Limb (tissue), 2 donors: ENCODE measurements around the gene CHCHD4.

Source experiments
- DNase-seq, 2 donors: peaks; one replicate each; pipeline ENCODE4 v3.0.0-alpha.2; 2016; ENCODE audit errors: extremely low spot score in 2 of 2

Gene CHCHD4

DNA sequence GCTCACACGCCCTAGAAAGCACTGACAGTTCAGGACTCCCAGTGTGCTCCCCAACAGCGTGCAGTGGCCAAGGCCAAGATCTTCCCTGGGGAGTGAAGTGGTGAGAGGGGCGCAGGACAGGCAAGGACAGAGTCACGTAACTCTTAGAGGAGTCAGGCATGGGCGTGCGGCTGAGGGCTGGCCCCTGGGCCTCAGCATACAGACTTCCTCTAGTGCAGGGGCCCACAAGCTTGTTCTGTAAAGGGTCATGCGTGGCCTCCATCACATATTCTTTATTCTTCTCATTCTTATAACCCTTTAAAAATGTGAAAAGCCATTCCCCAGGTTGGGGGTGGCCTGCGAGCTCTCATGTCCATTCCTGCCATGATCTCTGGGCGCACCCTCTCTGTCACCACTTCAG, 25.4 kb upstream of the CHCHD4 start:
- DNase-seq, result no peak

GRCh38 chr3:14148041-14148985, 23.6 kb upstream of the CHCHD4 start:
- DNase-seq, result no peak

- DNase-seq, result no peak
Observed at GRCh38 chr3:14147617-14148016, 22.9 kb upstream of the CHCHD4 start.

GRCh38 chr3:14147066-14147435, 22.4 kb upstream of the CHCHD4 start:
- no peak for DNase-seq

DNA sequence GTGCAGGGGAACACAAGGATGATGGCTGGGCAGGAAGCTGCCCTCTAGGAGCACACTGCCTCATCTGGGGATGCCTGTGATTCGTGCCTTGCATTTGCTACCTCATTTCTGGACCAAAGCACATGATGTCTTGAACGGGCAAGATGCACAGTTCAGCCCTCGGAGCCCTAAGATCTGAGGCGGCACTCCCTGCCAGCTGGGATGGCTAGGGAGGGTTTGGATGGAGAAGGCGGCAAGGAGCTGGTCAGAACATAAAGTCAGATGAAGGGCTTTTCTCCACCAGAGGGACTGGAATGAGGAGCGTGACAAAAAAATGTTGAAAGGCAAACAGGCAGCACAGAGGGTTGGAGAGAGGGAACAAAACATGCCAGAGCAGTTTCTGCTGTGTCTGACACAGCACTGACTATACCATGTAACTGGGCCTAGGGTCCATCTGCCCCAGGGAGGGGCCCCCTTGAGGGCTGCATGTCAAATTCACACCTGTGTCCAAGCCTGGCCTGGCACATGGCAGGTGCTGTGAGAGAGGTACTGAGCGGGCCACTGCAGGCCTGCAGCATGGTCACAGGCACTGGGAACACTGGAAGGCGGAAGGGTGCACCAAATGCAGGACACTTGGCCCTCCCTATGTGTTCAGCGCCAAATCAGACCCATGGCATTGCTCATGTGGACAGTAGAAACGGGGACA, 21.9 kb upstream of the CHCHD4 start:
- DNase-seq, result no peak

- no peak for DNase-seq
Observed at GRCh38 chr3:14145670-14146380, 21.2 kb upstream of the CHCHD4 start.

GRCh38 chr3:14145236-14145635, 20.6 kb upstream of the CHCHD4 start:
- DNase-seq, result peak in 1 of 2 donors; percentile 21

DNA sequence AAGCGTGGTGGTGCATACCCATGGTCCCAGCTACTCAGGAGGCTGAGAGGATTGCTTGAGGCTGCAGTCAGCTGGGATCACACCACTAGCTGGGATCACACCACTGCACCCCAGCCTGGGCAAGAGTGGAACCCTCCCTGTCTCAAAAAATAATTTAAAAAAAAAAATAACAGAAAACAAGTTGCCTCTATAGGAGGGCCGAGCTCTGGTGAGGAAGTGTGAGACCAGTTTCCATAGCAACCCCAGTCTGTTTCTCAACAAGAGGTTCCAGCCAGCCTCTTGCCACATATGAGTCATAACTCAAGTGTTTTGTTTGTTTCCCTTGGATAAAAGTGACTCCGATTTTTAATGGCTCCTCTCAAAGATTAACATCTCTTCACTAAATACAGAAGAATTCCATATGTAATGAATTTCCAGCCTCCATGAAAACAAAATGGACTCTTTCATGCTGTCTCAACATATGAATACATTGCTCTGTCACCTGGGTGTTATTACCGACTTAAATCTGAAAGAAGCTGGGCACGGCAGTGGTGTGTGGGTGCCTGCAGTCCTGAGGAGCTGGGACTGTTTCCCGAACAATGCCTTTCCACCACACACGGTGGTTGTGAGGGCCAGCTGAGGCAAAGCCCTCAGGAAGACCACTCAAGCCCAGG, 19.9 kb upstream of the CHCHD4 start:
- DNase-seq, result peak; percentile 49 to 94

GRCh38 chr3:14143271-14144225, 18.9 kb upstream of the CHCHD4 start:
- peak in 1 of 2 donors; percentile 23 for DNase-seq

DNA sequence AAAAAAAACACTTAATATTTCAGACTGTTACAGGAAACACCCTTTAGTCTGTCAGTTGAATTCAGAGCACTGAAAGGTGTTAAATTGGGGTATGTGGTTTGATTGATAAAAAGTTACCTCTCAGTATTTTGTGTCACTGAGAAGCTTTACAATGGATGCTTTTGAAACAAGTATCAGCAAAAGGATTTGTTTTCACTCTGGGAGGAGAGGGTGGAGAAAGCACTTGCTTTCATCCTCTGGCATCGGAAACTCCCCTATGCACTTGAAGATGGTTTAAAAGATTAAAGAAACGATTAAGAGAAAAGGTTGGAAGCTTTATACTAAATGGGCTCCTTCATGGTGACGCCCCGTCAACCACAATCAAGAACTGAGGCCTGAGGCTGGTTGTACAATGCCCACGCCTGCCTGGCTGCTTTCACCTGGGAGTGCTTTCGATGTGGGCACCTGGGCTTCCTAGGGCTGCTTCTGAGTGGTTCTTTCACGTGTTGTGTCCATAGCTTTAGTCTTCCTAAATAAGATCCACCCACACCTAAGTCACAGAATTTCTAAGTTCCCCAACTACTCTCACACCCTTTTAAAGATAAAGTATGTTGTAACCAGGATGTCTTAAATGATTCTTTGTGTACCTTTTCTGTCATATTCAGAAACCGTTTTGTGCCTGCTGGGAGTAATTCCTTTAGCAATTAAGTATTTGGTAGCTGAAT, 18.0 kb upstream of the CHCHD4 start:
- no peak for DNase-seq

DNA sequence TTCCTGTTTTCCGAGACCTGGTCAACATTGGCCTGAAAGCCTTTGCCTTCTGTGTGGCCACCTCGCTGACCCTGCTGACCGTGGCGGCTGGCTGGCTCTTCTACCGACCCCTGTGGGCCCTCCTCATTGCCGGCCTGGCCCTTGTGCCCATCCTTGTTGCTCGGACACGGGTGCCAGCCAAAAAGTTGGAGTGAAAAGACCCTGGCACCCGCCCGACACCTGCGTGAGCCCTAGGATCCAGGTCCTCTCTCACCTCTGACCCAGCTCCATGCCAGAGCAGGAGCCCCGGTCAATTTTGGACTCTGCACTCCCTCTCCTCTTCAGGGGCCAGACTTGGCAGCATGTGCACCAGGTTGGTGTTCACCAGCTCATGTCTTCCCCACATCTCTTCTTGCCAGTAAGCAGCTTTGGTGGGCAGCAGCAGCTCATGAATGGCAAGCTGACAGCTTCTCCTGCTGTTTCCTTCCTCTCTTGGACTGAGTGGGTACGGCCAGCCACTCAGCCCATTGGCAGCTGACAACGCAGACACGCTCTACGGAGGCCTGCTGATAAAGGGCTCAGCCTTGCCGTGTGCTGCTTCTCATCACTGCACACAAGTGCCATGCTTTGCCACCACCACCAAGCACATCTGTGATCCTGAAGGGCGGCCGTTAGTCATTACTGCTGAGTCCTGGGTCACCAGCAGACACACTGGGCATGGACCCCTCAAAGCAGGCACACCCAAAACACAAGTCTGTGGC, 17.1 kb upstream of the CHCHD4 start:
- DNase-seq, result no peak

GRCh38 chr3:14141144-14141543, 16.5 kb upstream of the CHCHD4 start:
- no peak for DNase-seq

DNA sequence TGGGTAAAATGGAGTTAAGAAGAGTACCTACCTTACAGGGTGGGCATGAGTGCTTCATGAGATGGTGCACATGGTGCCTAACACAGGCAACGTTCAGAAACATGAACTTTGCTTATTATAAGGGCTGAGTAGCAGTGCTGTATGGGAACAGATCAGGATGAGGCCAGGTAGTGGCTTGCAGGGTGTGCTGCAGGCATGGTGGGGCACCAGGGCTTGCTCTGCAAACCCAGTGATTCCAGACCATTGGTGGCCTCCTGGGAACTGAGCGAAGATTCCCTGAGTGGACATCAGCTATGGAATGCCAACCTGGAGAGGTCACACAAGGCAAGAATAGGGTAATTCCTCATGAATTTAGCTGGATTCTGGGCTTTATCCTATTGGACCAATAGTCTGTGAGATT, 16.0 kb upstream of the CHCHD4 start:
- DNase-seq, result no peak

- DNase-seq, result no peak
Observed at GRCh38 chr3:14139771-14140170, 15.1 kb upstream of the CHCHD4 start.

- no peak for DNase-seq
Observed at GRCh38 chr3:14138878-14139655, 14.4 kb upstream of the CHCHD4 start.

DNA sequence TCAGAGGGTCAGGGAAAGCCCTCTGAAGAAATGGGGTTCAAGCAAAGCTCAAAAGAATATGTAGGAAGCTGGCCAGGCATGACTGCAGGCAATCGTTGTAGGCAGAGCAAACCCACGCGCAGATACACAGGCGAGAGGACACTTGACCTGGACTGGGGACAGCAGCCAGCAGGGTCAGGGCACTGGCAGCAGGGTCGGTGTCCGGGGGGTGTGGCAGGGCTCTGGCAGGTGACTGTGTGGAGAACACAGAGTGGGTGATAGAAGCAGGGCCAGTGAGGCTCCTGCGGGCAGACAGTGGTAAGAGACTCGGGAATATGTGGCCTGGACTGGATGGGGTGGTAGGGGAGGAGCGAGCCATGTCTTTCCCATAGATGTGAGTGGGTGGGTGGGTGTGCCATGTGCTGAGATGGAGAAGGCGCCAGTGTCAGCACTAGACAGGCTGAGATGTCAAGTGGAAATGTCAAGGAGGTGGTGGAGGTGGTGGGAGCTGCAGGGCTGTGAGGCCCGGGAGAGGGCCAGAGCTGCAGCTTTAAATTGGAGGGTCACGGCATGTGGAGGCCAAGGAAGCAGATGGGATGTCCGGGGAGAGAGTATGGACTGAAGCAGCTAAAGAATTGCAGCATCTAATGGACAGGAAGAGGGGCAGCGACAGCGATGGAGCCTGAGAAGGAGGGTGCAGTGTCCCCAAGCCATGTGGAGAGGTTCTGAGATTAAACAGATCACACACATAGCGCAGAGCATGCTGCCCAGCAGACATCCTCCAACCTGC, 13.6 kb upstream of the CHCHD4 start:
- DNase-seq, result no peak

DNA sequence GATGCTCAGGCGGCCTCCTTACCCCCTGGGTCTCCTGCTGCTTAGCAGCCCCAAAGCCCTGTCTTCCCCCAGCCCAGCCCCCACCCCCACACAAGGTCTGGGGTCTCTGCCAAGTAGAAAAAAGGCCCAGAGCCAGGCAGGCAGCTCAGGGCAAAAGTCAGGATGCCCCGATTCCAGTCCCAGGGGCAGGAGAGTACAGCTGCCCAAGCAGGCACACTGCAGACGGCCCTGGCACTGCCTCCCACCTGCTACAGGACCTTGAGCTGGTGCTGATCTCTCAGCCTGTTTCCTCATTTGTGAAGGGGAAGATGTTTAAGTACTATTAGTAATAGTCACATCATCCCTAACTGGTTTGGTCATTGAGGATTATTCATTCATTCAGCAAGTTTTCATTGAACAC, 12.8 kb upstream of the CHCHD4 start:
- DNase-seq, result no peak

DNA sequence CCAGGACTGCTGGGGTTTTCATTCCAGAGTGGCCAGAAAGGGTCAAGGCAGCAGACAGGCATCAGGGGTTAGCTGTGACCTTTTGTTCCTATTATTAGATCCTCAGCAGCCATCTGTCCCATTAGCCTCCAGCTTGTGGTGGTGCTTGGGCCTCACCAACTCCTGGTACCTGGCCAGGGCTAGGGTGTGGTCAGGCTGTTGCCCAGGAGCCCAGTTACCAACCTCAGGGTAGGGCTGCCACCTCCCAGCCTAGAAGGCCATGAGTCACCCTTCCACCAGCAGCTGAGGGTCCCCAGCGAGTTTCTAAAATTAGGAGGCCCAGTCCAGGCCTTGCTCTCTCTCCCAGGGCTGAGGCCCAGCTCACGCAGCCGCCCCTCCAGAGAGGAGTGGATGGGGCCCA, 12.3 kb upstream of the CHCHD4 start:
- DNase-seq, result no peak
